CD14-positive monocyte (primary cell): ENCODE data around the gene METTL15. TPM values are rescaled to one million over a fixed set of nuclear protein-coding genes. Genes with fewer than 3 reads are reported as not detected.

Experiments used
- DNase-seq, 3 donors: peaks; one replicate each; pipeline ENCODE4 v3.0.0-alpha.2; 2011 to 2022
- H2AFZ ChIP-seq: 2 replicates; pipeline ENCODE4 v1.6.0; 2012; ENCODE audit warnings: mild to moderate bottlenecking, low read depth, low read length, inconsistent platforms; ENCODE audit not compliant: insufficient read depth, poor library complexity, severe bottlenecking
- H3K27ac ChIP-seq, 2 donors: 1 replicate in 1 of 2; 2 replicates in 1 of 2; pipeline ENCODE4 v1.5.1; 2012 to 2013; ENCODE audit warnings: low read length in 2 of 2, control low read depth in 1 of 2, inconsistent platforms in 1 of 2, low read depth in 1 of 2, mild to moderate bottlenecking in 1 of 2
- H3K27me3 ChIP-seq, 2 donors: one replicate each; pipeline versions ENCODE4 v1.6.0 to v1.6.1; 2011 to 2013; ENCODE audit warnings: low read length in 2 of 2; ENCODE audit not compliant: control insufficient read depth in 2 of 2, insufficient read depth in 2 of 2
- H3K36me3 ChIP-seq, 2 donors: replicated peaks in 1 of 2; 1 replicate in 1 of 2; 2 replicates in 1 of 2; pipeline versions ENCODE4 v1.5.1 to v1.6.1; 2012 to 2013; ENCODE audit warnings: low read length in 2 of 2, control low read depth in 1 of 2, inconsistent platforms in 1 of 2, mild to moderate bottlenecking in 1 of 2; ENCODE audit not compliant: insufficient read depth in 2 of 2, control insufficient read depth in 1 of 2
- H3K4me1 ChIP-seq, 2 donors: 1 replicate in 1 of 2; 2 replicates in 1 of 2; pipeline versions ENCODE4 v1.5.1 to v1.6.1; 2012 to 2013; ENCODE audit warnings: low read length in 2 of 2, control low read depth in 1 of 2, inconsistent platforms in 1 of 2, mild to moderate bottlenecking in 1 of 2, moderate library complexity in 1 of 2; ENCODE audit not compliant: insufficient read depth in 2 of 2, control insufficient read depth in 1 of 2
- H3K4me2 ChIP-seq: replicated peaks from 2 replicates; pipeline ENCODE3; 2012; ENCODE audit warnings: low read length, moderate library complexity, mild to moderate bottlenecking; ENCODE audit not compliant: poor library complexity, severe bottlenecking; ENCODE audit errors: extremely low read depth
- H3K4me3 ChIP-seq, 3 experiments: fragments of 200-600 bp in 1 of 3; sonication (generic) in 1 of 3; replicated peaks in 1 of 3; 1 replicate in 2 of 3; 2 replicates in 1 of 3; pipeline ENCODE4 v1.5.1; 2011 to 2013; ENCODE audit warnings: low read length in 3 of 3, mild to moderate bottlenecking in 3 of 3, control low read depth in 2 of 3, low read depth in 2 of 3, inconsistent platforms in 1 of 3, moderate library complexity in 1 of 3
- H3K79me2 ChIP-seq: 2 replicates; pipeline ENCODE4 v1.6.0; 2012; ENCODE audit warnings: mild to moderate bottlenecking, control low read depth, inconsistent platforms, low read length, moderate library complexity; ENCODE audit not compliant: insufficient read depth
- H3K9ac ChIP-seq: 2 replicates; pipeline ENCODE4 v1.6.0; 2017; ENCODE audit warnings: low read length, mild to moderate bottlenecking; ENCODE audit not compliant: insufficient read depth, poor library complexity, severe bottlenecking
- H3K9me3 ChIP-seq, 2 donors: replicated peaks in 1 of 2; 1 replicate in 1 of 2; 2 replicates in 1 of 2; pipeline versions ENCODE4 v1.5.1 to v1.6.1; 2012 to 2013; ENCODE audit warnings: low read length in 2 of 2, control low read depth in 1 of 2; ENCODE audit not compliant: control insufficient read depth in 1 of 2, insufficient read depth in 1 of 2
- H4K20me1 ChIP-seq: 2 replicates; pipeline ENCODE4 v1.6.0; 2012; ENCODE audit warnings: mild to moderate bottlenecking, low read length, control low read depth, moderate library complexity; ENCODE audit not compliant: insufficient read depth
- H3K27ac Mint-ChIP-seq, 7 donors: one replicate each; pipeline ENCODE4 v1.8.0; 2020; ENCODE audit warnings: mild to moderate bottlenecking in 7 of 7, mixed read lengths in 7 of 7, moderate library complexity in 6 of 7, inconsistent platforms in 2 of 7
- H3K27me3 Mint-ChIP-seq, 3 donors: one replicate each; pipeline ENCODE4 v1.8.0; 2021 to 2022; ENCODE audit warnings: low read depth in 3 of 3, mild to moderate bottlenecking in 3 of 3, mixed read lengths in 3 of 3, moderate library complexity in 3 of 3, inconsistent platforms in 1 of 3
- H3K36me3 Mint-ChIP-seq, 2 donors: one replicate each; pipeline ENCODE4 v1.8.0; 2020; ENCODE audit warnings: mixed read lengths in 2 of 2, inconsistent platforms in 1 of 2, mild to moderate bottlenecking in 1 of 2
- H3K4me1 Mint-ChIP-seq: one replicate; pipeline ENCODE4 v1.8.0; 2020; ENCODE audit warnings: mild to moderate bottlenecking, mixed read lengths
- H3K4me3 Mint-ChIP-seq, 2 donors: one replicate each; pipeline ENCODE4 v1.8.0; 2020; ENCODE audit warnings: mild to moderate bottlenecking in 2 of 2, mixed read lengths in 2 of 2, moderate library complexity in 1 of 2
- H3K9me3 Mint-ChIP-seq, 7 donors: one replicate each; pipeline ENCODE4 v1.8.0; 2020 to 2022; ENCODE audit warnings: mixed read lengths in 7 of 7, mild to moderate bottlenecking in 6 of 7, moderate library complexity in 6 of 7, inconsistent platforms in 2 of 7
- WGBS: methylation state at CpG from one replicate; pipeline ENCODE4 v1.1.5; 2013; ENCODE audit warnings: missing lambda C conversion rate; ENCODE audit not compliant: insufficient coverage; 5-methylcytosine and 5-hydroxymethylcytosine counted together
- intact Hi-C, 2 donors: fragments of 100-400 bp; cut with micrococcal nuclease; formaldehyde crosslinking; loops; one replicate each; pipeline versions ENCODE4 v1.15.0 to v1.15.1; 2023
- polyA plus RNA-seq, 3 donors: library from polyadenylated mRNA; depleted of rRNA in 1 of 3; unstranded in 2 of 3; stranded (reverse) in 1 of 3; fragments of 300-500 nt in 2 of 3; fragments of >200 nt in 1 of 3; fragmentation: Illumina TruSeq in 2 of 3; gene quantifications; 1 replicate in 2 of 3; 2 replicates in 1 of 3; pipeline ENCODE4 v1.2.3, GENCODE V29; 2012 to 2021
- TF ChIP-seq, protein P1 (sequence below): fragments of 200-600 bp; IDR thresholded peaks from one replicate; pipeline ENCODE4 v1.8.0; 2022; ENCODE audit warnings: antibody characterized with exemption, mild to moderate bottlenecking

The METTL15 gene
- polyA plus RNA-seq, 3 donors, result 2.3 to 2.9 (median 2.6) TPM

DNA sequence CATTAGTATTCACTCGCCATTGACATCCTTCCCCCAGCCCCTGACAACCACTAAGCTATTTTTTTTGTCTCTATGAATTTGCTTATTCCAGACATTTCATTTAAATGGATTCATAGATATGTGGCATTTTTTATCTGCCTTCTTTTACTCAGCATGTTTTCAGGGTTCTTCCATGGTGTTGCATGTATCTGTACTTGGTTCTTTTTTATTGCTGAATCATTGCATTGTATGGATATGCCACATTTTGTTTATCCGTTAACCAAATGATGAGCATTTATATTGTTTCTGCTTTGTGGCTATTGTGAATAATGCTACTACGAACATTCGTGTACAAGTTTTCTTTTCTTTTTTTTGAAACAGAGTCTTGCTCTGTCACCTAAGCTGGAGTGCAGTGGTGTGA is 5.9 kb downstream of the METTL15 start:
- Mint-ChIP-seq H3K4me1 (peaks cover 18% of the 10 kb centered on the region), H3K27ac (no peak overlapping the region), H3K4me3 (no peak overlapping the region), H3K27me3 (no peaks in the 10 kb centered on the region), H3K36me3 (peaks cover 19 to 22% of the 10 kb centered on the region in 2 donors), H3K9me3 (no peaks in the 10 kb centered on the region)
- H4K20me1 ChIP-seq, result no peaks in the 10 kb centered on the region
- H3K9ac ChIP-seq, result no peak overlapping the region
- H3K9me3 ChIP-seq, result no peaks in the 10 kb centered on the region
- WGBS, result 100% methylated on average over 2 of the region's 4 CpGs
- TF ChIP-seq, protein P1, sequence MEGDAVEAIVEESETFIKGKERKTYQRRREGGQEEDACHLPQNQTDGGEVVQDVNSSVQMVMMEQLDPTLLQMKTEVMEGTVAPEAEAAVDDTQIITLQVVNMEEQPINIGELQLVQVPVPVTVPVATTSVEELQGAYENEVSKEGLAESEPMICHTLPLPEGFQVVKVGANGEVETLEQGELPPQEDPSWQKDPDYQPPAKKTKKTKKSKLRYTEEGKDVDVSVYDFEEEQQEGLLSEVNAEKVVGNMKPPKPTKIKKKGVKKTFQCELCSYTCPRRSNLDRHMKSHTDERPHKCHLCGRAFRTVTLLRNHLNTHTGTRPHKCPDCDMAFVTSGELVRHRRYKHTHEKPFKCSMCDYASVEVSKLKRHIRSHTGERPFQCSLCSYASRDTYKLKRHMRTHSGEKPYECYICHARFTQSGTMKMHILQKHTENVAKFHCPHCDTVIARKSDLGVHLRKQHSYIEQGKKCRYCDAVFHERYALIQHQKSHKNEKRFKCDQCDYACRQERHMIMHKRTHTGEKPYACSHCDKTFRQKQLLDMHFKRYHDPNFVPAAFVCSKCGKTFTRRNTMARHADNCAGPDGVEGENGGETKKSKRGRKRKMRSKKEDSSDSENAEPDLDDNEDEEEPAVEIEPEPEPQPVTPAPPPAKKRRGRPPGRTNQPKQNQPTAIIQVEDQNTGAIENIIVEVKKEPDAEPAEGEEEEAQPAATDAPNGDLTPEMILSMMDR, result no peak
- intact Hi-C loops, result no loop called here
- no peaks in the 10 kb centered on the region for H3K27me3 ChIP-seq
- H3K4me1 ChIP-seq, result peaks cover 7 to 8% of the 10 kb centered on the region in 2 donors
- peaks cover 19% of the 10 kb centered on the region for H3K79me2 ChIP-seq
- DNase-seq, result no peak
- no peak overlapping the region for H3K4me2 ChIP-seq
- H3K36me3 ChIP-seq, result peaks cover 4 to 14% of the 10 kb centered on the region in 2 donors
- H3K27ac ChIP-seq, result no peak overlapping the region
- H2AFZ ChIP-seq, result no peak overlapping the region
- no peak overlapping the region for H3K4me3 ChIP-seq

DNA sequence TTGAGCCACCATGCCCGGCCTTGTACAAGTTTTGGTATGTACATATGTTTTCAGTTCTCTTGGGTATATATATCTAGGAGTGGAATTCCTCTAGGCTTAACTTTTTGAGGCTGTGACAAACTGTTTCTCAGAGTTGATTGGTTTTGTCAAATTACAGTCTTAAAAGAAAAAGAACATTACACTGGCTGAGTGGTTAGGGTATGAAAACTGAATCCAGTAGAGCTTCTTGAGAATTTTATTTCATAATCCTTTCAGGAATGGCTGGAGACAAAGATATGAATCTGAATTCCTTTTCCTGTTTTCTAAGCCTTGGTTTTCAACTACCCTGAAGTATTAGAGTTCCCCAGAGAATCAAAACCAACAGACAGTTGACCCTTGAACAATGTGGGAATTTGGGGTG is 6.5 kb downstream of the METTL15 start:
- no peaks in the 10 kb centered on the region for H3K9me3 Mint-ChIP-seq
- no peaks in the 10 kb centered on the region for H3K27me3 Mint-ChIP-seq
- no peak overlapping the region for H3K27ac Mint-ChIP-seq
- peaks cover 17% of the 10 kb centered on the region for H3K79me2 ChIP-seq
- no peak overlapping the region for H2AFZ ChIP-seq
- WGBS, result no CpG with 5 or more reads among the region's 1 CpG
- intact Hi-C loops, result no loop called here
- no peaks in the 10 kb centered on the region for H4K20me1 ChIP-seq
- no peaks in the 10 kb centered on the region for H3K27me3 ChIP-seq
- no peak overlapping the region for H3K4me2 ChIP-seq
- no peak for DNase-seq
- H3K4me3 Mint-ChIP-seq, result no peak overlapping the region
- H3K9ac ChIP-seq, result no peak overlapping the region
- H3K36me3 ChIP-seq, result peaks cover 4 to 14% of the 10 kb centered on the region in 2 donors
- no peak overlapping the region for H3K27ac ChIP-seq
- peaks cover 7 to 8% of the 10 kb centered on the region in 2 donors for H3K4me1 ChIP-seq
- H3K36me3 Mint-ChIP-seq, result peaks cover 19 to 22% of the 10 kb centered on the region in 2 donors
- peaks cover 15% of the 10 kb centered on the region for H3K4me1 Mint-ChIP-seq
- TF ChIP-seq, protein P1, result no peak
- H3K9me3 ChIP-seq, result no peaks in the 10 kb centered on the region
- no peak overlapping the region for H3K4me3 ChIP-seq
